Measurements from ENCODE around the gene ARHGEF37. TPM values are rescaled to one million over a fixed set of nuclear protein-coding genes. Genes with fewer than 3 reads are reported as not detected.
"Not testable (repeated sequence)": the region's sequence is repeated elsewhere in the genome, so short reads cannot be mapped to it uniquely, and the experiment has no call there.

Gene ARHGEF37
- total RNA-seq, 1 donor from 2014 or later: 0.47 TPM

DNA sequence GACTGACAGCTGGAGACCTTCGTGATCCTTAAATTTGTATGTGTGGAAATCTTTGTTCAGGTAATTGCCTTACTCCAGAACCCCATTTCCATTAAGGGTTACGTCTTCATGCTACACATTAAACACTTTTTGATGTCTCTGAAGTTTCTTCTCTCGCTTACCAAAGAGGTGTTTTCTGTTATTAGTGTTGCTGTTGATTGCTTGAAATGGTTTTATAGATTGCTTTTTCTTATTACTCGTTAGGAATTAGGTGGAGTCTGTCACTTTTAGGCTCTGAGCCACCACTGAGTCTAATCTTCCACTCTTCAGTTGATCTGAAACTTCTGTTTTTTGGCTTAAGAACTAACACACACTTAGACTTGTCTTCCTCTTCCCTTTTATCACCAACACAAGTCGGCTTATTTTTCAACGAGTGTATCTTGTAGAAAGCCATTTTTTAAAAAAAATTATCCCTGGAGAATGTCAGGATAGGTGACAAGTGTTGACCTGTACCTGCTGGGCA lies 86.6 kb downstream of the ARHGEF37 start:
- intact Hi-C loops (cut with micrococcal nuclease): loop anchor here (1.0 kb wide), 3 partner anchors 62 to 322 kb away; partner anchors contain the start of gene PPARGC1B

DNA sequence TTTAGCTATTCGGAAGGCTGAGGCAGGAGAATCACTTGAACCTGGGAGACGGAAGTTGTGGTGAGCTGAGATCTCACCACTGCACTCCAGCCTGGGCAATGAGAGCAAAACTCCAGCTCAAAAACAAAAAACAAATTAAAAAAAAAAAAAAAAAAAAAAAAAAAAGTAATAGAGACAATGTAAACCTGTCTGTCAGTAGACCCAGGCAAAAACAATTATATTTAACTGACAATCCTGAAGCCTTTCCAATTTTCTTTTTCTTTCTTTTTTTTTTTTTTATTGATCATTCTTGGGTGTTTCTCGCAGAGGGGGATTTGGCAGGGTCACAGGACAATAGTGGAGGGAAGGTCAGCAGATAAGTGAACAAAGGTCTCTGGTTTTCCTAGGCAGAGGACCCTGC lies 88.0 kb downstream of the ARHGEF37 start:
- intact Hi-C loops (cut with micrococcal nuclease): not testable (repeated sequence)

DNA sequence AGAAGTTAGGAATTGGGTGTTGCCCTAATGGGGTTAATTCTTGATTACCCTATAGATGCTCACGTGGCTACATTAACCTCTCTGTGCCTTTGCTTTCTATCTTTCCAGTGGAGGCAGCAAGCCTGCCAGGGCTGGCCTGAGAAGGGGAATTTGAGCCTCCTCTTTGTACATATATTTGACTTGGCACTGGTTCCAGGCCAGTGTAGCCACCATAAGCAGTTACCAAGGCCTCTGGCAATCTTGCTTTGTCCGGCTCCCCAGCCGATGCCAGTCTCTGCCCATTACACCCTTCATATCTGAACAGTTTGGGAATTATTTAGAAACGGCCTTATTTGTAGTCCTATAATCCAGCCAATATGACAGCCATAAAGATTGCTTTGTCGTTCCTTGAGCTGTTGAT lies 90.2 kb downstream of the ARHGEF37 start:
- intact Hi-C loops (cut with micrococcal nuclease): no loop called here

DNA sequence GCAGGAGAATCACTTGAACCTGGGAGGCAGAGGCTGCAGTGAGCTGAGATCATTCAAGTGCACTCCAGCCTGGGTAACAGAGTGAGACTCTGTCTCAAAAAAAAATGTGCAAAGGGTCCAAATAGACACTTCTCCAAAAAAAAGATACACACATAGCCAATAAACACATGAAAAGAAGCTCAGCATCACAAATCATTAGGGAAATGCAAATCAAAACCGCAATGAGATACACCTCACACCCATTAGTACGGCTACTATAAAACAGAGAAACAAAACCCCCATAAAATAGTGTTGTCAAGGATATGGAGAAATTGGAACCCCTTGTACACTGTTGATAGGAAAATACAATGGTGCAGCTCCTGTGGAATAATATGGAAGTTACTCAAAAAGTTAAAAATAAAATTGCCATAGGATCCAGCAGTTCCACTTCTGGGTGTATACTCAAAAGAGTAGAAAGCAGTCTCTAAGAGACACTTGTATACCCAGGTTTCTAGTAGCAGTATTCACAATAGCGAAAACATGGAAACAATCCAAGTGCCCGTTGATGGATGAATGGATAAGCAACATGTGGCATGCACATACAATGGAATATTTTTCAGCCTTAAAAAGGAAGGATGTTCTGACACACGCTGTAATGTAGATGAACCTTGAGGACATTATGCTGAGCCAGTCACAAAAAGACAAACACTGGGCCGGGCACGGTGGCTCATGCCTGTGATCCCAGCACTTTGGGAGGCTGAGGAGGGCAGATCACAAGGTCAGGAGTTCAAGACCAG lies 91.6 kb downstream of the ARHGEF37 start:
- intact Hi-C loops (cut with micrococcal nuclease): no loop called here

DNA sequence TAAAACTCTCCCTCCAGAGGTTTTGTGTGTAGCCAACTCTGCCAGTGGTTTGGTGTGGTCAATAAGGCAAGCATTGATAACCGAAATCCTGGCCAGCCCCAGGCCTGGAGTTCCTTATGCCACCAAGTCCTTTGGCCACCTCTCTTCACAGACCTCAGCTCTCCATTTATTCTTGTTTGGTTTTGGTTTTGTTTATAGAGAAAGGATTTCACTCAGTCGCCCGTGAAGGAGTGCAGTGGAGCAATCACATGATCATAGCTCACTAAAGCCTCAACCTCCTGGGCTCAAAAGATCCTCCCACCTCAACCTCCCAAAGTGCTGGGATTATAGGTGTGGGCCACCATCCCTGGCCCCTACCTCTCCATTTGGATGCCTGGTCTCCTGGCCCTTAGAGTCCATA lies 93.4 kb downstream of the ARHGEF37 start:
- intact Hi-C loops (cut with micrococcal nuclease): no loop called here

DNA sequence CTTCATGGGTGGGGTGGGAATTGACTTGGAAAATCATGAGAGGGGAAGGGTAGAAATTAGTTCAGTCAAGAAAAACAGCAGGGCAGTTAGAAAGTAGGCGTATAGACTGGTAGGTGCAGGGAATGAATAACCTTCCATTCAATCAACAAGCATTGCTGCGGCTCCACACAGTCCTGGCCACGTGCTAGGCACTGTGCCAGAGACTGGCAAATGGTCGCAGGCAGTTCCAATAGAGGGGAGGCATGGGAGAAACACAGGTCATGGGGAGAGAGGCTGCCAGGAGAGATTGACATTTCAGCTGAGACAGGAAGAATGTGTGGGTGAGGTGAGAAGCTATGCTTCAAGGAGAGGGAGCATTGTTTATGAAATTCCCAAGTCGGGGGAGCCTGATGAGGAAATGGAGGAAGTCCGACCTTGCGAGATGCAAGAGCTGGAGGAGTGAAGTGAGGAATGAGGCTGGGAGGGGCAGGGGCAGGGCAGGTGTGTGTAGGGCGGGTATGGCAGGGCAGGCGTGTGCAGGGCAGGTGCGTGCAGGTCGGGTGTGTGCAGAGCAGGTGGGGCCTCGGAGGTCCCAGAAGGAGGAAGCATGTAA lies 94.4 kb downstream of the ARHGEF37 start:
- intact Hi-C loops (cut with micrococcal nuclease): no loop called here

DNA sequence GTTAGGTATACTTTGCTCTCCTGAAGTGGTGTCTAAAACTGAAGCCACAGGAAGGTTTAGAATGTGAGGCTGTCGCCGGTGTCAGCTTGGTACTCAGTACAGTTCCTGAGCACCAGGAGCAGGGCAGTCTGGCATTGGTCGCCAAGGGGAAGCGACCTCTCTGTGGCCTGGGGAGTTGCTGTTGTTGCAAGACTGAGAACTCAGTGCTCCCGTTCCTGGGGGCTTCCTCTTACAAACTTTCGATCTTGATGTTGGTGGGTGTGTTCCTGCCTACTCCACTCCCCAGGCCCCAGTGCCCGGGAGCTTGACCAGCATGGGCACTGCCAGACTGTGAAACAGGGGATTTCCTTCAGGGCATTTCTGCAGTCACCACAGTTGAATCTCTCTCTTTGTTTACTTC lies 96.4 kb downstream of the ARHGEF37 start:
- intact Hi-C loops (cut with micrococcal nuclease): no loop called here

DNA sequence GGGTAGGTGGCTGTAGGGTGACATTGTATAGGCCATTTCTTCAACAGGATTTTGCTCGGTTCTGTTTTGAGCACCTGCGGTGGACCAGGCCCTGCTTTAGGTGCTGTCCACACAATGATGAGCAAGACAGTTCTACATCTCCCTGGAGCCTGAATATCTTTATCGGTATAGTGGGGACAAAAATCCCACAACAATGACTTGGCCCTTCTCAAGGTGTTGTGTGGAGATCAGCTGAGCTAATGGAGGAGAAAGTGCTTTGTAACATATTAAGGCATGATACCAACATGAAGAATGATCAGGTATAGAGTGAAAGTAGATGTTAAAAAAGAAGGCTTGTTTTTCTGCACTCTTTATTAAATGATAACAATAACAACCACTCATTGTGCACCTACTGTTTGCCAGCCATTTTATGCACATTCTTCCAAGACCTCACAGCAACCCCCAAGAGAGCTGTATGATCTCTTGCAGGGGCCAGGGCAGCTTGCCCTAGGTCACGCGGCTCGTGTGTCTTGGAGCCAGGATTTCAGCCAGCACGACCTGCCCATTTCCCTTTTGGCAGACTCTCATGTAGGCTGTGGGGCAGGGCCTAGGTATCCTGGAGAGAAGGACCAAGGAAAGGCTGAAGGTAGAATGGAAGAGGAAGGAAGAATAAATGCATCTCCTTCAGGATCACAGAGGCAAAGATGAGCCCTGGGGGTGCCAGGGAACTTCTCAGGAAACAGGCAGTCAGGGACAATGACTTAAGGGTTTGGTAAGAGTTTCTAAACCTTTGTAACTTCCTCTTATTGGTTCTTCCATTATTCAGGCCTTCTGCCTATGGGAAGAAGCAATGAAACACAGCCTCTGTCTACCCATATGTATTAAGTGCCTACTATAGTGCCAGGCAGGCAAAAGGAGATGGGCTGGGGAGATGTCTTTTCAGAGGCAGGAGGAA lies 98.8 kb downstream of the ARHGEF37 start:
- intact Hi-C loops (cut with micrococcal nuclease): no loop called here

DNA sequence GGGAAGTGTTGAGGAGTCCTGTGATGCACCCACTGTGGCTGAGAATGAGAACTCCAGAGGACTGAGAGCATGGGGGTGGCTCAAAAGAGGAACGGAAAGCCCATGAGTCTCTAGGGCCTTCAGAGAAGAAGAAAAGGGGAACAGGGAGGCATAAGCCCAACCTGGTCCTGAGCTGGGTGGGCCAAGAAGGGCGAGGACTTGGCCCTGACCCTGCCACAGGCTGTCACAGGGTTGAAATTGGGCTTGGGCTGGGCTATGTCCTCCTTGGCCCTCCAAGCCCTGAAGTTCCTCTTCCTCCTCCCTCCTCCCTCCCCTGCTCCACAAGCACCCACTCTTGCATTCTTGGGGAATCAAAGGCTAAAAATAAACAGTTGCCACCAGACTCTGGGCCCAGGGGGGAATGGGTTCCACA lies 99.5 kb downstream of the ARHGEF37 start:
- intact Hi-C loops (cut with micrococcal nuclease): no loop called here

DNA sequence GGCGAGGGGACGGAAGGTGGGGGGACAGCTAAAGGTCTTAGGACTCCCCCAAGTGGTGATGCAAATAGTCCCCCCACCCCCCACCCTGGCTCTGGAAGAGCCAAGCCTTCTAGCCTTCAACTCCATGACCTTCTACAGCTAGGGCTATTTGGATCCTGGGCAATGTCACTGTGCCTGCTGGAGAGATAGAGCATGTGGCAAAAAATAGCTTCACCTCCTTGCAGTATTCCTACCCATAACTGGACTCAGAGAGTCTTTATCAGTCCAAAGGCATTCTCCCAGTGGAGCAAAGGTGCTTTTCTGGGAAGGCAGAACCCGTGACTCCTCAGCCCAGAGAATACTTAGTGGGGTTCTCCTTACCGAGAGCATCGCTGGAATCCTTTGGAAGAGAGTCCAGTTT lies 100.0 kb downstream of the ARHGEF37 start:
- intact Hi-C loops (cut with micrococcal nuclease): no loop called here

DNA sequence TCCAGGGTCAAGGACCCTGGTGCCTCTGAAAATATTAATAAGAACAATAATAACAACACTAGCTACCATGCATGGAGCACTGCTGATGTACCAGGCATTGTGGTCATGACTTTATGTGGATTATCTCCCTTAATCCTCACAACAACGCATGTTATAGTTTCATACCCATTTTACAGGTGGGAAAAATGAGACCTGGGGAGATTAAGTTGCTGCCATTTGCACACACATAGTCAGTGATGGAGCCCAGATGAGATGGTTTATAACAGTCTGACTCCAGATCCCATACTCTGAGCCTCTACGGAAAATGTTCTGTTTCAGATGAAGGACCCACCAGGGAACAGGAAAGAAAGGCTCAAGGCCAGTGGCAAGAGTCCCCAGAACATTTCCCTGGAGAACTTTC lies 100.6 kb downstream of the ARHGEF37 start:
- intact Hi-C loops (cut with micrococcal nuclease): no loop called here

DNA sequence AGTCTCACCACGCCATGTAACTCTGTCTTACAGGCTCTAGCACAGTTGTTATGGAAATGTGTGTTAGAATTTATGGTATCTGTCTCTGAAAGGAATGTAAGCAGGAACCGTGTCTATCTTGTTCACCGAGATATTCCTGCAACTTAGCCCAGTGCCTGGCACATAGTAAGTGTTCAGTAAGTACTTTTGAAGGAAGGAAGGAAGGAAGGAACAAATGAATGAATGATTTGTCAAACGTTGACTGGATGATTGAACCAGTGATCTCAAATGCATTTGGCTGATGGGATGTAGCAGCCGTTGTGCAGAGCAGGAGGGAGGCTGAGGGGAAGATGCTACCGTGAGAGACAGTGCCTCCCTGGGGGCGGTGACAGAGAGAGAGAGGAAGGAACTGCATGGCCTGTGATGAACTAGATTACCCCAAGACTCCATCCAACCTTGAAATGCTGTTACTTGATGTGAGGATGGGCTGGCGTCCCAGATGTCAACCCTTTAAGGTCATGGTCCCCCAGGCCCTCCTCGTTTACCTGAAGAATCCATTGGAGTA lies 101.3 kb downstream of the ARHGEF37 start:
- intact Hi-C loops (cut with micrococcal nuclease): no loop called here

DNA sequence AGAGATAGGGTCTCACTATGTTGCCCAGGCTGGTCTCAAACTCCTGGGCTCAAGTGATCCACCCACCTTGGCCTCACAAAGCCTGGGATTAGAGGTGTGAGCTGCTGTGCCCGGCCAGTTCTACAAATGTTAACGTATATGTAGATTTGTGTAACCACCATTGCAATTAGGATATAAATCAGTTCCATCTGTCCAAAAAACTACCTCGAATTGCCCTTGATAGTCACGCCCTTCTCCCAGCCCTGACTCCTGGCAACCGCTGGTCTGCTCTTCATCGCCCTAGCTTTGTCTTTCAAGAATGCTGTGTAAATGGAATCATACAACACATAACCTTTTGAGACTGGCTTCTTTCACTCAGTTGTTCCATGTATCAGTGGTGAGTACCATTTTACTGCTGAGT lies 102.7 kb downstream of the ARHGEF37 start:
- intact Hi-C loops (cut with micrococcal nuclease): no loop called here

DNA sequence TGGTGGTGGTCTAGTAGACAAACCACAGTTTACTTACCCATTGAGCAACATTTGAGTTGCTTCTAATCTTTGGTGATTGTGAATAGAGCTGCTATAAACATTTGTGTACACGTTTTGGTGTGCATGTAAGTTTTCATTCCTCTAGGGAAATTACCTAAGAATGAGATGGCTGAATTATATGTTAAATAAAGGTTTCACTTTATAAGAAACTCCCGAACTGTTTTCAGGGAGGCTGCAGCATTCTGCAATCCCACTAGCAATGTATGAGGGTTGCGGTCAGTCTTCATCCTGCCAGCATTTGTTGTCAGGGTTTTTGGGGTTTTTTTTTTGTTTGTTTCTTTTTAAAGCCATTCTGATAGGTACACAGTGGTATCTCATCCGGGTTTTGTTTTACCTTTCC lies 103.1 kb downstream of the ARHGEF37 start:
- intact Hi-C loops (cut with micrococcal nuclease): no loop called here

Other genes starting within 250 kb of the ARHGEF37 start
- gene GRPEL2, start 236.0 kb upstream of the ARHGEF37 start, total RNA-seq: 28.8 and 31.7 TPM in 2 replicates
- 28.8 and 31.3 TPM in 2 replicates for gene PCYOX1L, start 223.5 kb upstream of the ARHGEF37 start, total RNA-seq
- gene IL17B, start 202.2 kb upstream of the ARHGEF37 start, total RNA-seq: not detected in 2 replicates
- gene CSNK1A1, start 30.1 kb upstream of the ARHGEF37 start, total RNA-seq: 189 TPM in 2 replicates
- 3.9 and 4.0 TPM in 2 replicates for gene PPARGC1B, start 148.8 kb downstream of the ARHGEF37 start, total RNA-seq